IMR-90 (cell line): ENCODE data around the gene ACTRT2.

ENCODE experiments used
- CTCF ChIP-seq: conservative IDR thresholded peaks from 2 replicates; pipeline ENCODE4 v1.5.1; 2012; ENCODE audit warnings: mild to moderate bottlenecking, low read depth, low read length, improper control_type of control experiment
- POLR2A ChIP-seq: IDR thresholded peaks from 2 replicates; pipeline ENCODE4 v1.6.1; 2012; ENCODE audit warnings: mild to moderate bottlenecking, low read depth, low read length
- SMC3 ChIP-seq: fragments of 150-350 bp; IDR thresholded peaks from 2 replicates; pipeline ENCODE4 v1.6.1; 2016; ENCODE audit warnings: low read depth, mild to moderate bottlenecking, antibody characterized with exemption, low read length, moderate library complexity

GRCh38 chr1:3020263-3020909 lies 881 bp upstream of the ACTRT2 start:
- TF ChIP-seq CTCF: no peak
- no peak for TF ChIP-seq POLR2A
- TF ChIP-seq SMC3: no peak
